ENCODE results near the gene DMRTB1. TPM values are rescaled to one million over a fixed set of nuclear protein-coding genes. Genes with fewer than 3 reads are reported as not detected.

The DMRTB1 gene
- total and polyA plus RNA-seq, 9 of the 15 experiments (the other 6 are each of a cell fraction or from before 2014, with no cell fraction given): 0.06 to 0.35 (median 0.13) TPM; not detected in 3

GRCh38 chr1:53454019-53454418 lies 5.2 kb upstream of the DMRTB1 start:
- in situ Hi-C loops (cut with MboI) (no loop called here), intact Hi-C loops (cut with micrococcal nuclease) (no loop called here)
- H3K27ac ChIP-seq (ENCODE audit: extremely low read depth, low read depth, low read length): no peak overlapping the region
- no peaks in the 10 kb centered on the region for H3K9me1 ChIP-seq (ENCODE audit: control insufficient read depth, insufficient read depth, low read length)
- no peak overlapping the region for H3K4me2 ChIP-seq (ENCODE audit: insufficient read depth, low read length)
- H3K9me3 ChIP-seq (replicated peaks; ENCODE audit: control insufficient read depth, insufficient read depth, low read depth, low read length): no peaks in the 10 kb centered on the region
- ChIA-PET POLR2A (no interaction called here), CTCF (ENCODE audit: low intra/inter-chr PET ratio) (interaction anchor here (0.6 to 0.7 kb wide), 2 partner anchors 10 to 1298 kb away, joined by 5 read pairs; no protein-coding TSS in a partner anchor)
- H3K79me2 ChIP-seq (ENCODE audit: control insufficient read depth, insufficient read depth, low read length): no peaks in the 10 kb centered on the region
- 3% methylated on average over 3 of the region's 3 CpGs for WGBS (ENCODE audit: insufficient coverage, low coverage, missing lambda C conversion rate)
- no peak overlapping the region for H2AFZ ChIP-seq (ENCODE audit: low read depth, low read length)
- H3K4me1 ChIP-seq (replicated peaks in 1 of 2; ENCODE audit: control insufficient read depth in 2 of 2, insufficient read depth in 2 of 2, low read length in 2 of 2): peaks cover 0 to 5% of the 10 kb centered on the region in 2 experiments; a peak in 2 of 5 replicates
- no peaks in the 10 kb centered on the region for H3K36me3 ChIP-seq (ENCODE audit: control insufficient read depth, insufficient read depth, low read length)
- DNase-seq (ENCODE audit: extremely low read depth in 1 of 4, low spot score in 3 of 4) (no peak), ATAC-seq (no peak), FAIRE-seq (no peak)
- peaks cover 12 to 13% of the 10 kb centered on the region in 2 experiments; a peak in 4 of 5 replicates for H3K27me3 ChIP-seq (ENCODE audit: control insufficient read depth in 2 of 2, insufficient read depth in 2 of 2, low read length in 2 of 2)
- H4K20me1 ChIP-seq (replicated peaks; ENCODE audit: control insufficient read depth, insufficient read depth, low read length): no peaks in the 10 kb centered on the region
- no peak overlapping the region for H3K9ac ChIP-seq (ENCODE audit: insufficient read depth in 1 of 2, low read depth in 2 of 2, low read length in 2 of 2)
- no peak overlapping the region for H3K4me3 ChIP-seq
- TF ChIP-seq, protein P1, sequence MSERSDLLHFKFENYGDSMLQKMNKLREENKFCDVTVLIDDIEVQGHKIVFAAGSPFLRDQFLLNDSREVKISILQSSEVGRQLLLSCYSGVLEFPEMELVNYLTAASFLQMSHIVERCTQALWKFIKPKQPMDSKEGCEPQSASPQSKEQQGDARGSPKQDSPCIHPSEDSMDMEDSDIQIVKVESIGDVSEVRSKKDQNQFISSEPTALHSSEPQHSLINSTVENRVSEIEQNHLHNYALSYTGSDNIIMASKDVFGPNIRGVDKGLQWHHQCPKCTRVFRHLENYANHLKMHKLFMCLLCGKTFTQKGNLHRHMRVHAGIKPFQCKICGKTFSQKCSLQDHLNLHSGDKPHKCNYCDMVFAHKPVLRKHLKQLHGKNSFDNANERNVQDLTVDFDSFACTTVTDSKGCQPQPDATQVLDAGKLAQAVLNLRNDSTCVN (CRISPR knock-in tag; IDR thresholded peaks at IDR 0.05): no peak
- TF ChIP-seq SPI1 (IDR thresholded peaks at IDR 0.05; ENCODE audit: borderline replicate concordance, low read depth, low read length): peak; percentile 82
- no TSS peak for BruUV-seq (replicated peaks)

GRCh38 chr1:53455364-53455991 lies 3.7 kb upstream of the DMRTB1 start:
- FAIRE-seq (no peak), ATAC-seq (no peak), DNase-seq (ENCODE audit: extremely low read depth in 1 of 4, low spot score in 3 of 4) (no peak)
- H3K4me1 ChIP-seq (replicated peaks in 1 of 2; ENCODE audit: control insufficient read depth in 2 of 2, insufficient read depth in 2 of 2, low read length in 2 of 2): peaks cover 0 to 9% of the 10 kb centered on the region in 2 experiments; a peak in 3 of 5 replicates
- no peak overlapping the region for H3K4me3 ChIP-seq
- no peak overlapping the region for H3K4me2 ChIP-seq (ENCODE audit: insufficient read depth, low read length)
- ChIA-PET CTCF (ENCODE audit: low intra/inter-chr PET ratio) (no interaction called here), POLR2A (no interaction called here)
- 0 out of 2 replicates have a peak, but pooled peaks cover 2% of the 10 kb centered on the region for H3K9me3 ChIP-seq (replicated peaks; ENCODE audit: control insufficient read depth, insufficient read depth, low read depth, low read length)
- no peaks in the 10 kb centered on the region for H3K9me1 ChIP-seq (ENCODE audit: control insufficient read depth, insufficient read depth, low read length)
- H3K79me2 ChIP-seq (ENCODE audit: control insufficient read depth, insufficient read depth, low read length): no peaks in the 10 kb centered on the region
- H2AFZ ChIP-seq (ENCODE audit: low read depth, low read length): no peak overlapping the region
- WGBS (ENCODE audit: insufficient coverage, low coverage, missing lambda C conversion rate): 2% methylated on average over 6 of the region's 6 CpGs
- TF ChIP-seq FOSL1 (tag; conservative IDR thresholded peaks at IDR 0.05): no peak
- peak; percentile 47; the same call in 1 of the 2 replicates for TF ChIP-seq SPI1 (IDR thresholded peaks at IDR 0.05; ENCODE audit: borderline replicate concordance, low read depth, low read length)
- TF ChIP-seq POLR2H (tag; IDR thresholded peaks at IDR 0.05; ENCODE audit: low read depth): no peak
- in situ Hi-C loops (cut with MboI): no loop called here
- peaks cover 12 to 13% of the 10 kb centered on the region in 2 experiments; a peak in 4 of 5 replicates for H3K27me3 ChIP-seq (ENCODE audit: control insufficient read depth in 2 of 2, insufficient read depth in 2 of 2, low read length in 2 of 2)
- BruUV-seq (replicated peaks): no TSS peak
- no peak overlapping the region for H3K9ac ChIP-seq (ENCODE audit: insufficient read depth in 1 of 2, low read depth in 2 of 2, low read length in 2 of 2)
- intact Hi-C loops (cut with micrococcal nuclease): no loop called here
- no peak overlapping the region for H3K27ac ChIP-seq (ENCODE audit: extremely low read depth, low read depth, low read length)
- no peaks in the 10 kb centered on the region for H3K36me3 ChIP-seq (ENCODE audit: control insufficient read depth, insufficient read depth, low read length)
- no peaks in the 10 kb centered on the region for H4K20me1 ChIP-seq (replicated peaks; ENCODE audit: control insufficient read depth, insufficient read depth, low read length)

Data from K562 (cell line).